HG02885 (cell line): ENCODE data around the gene MAST3.

ENCODE experiments used
- ATAC-seq: cut with Tn5 transposase; IDR thresholded peaks from one replicate; pipeline ENCODE4 v1.9.1; 2021; ENCODE audit warnings: mild to moderate bottlenecking; ENCODE audit not compliant: unreplicated experiment, poor library complexity

Gene MAST3

GRCh38 chr19:18130523-18131242 lies 33.1 kb downstream of the MAST3 start:
- no peak for ATAC-seq

- ATAC-seq: no peak
Observed at GRCh38 chr19:18131841-18132596, 34.4 kb downstream of the MAST3 start.

- ATAC-seq: no peak
Observed at GRCh38 chr19:18135712-18136584, 38.4 kb downstream of the MAST3 start.

- ATAC-seq: no peak
Observed at GRCh38 chr19:18137242-18137641, 39.7 kb downstream of the MAST3 start.

GRCh38 chr19:18137657-18138339 lies 40.2 kb downstream of the MAST3 start:
- ATAC-seq: no peak

GRCh38 chr19:18140473-18140872 lies 42.9 kb downstream of the MAST3 start:
- ATAC-seq: no peak

- no peak for ATAC-seq
Observed at GRCh38 chr19:18141031-18141430, 43.5 kb downstream of the MAST3 start.

GRCh38 chr19:18143902-18144301 lies 46.3 kb downstream of the MAST3 start:
- no peak for ATAC-seq

- ATAC-seq: no peak
Observed at GRCh38 chr19:18144361-18144760, 46.8 kb downstream of the MAST3 start.

GRCh38 chr19:18144906-18145305 lies 47.3 kb downstream of the MAST3 start:
- no peak for ATAC-seq

GRCh38 chr19:18145391-18145999 lies 47.9 kb downstream of the MAST3 start:
- no peak for ATAC-seq

GRCh38 chr19:18147396-18147795 lies 49.8 kb downstream of the MAST3 start:
- ATAC-seq: no peak

- no peak for ATAC-seq
Observed at GRCh38 chr19:18149596-18149975, 52.0 kb downstream of the MAST3 start.

GRCh38 chr19:18150776-18151624 lies 53.4 kb downstream of the MAST3 start:
- ATAC-seq: no peak

- ATAC-seq: peak; percentile 70
Observed at GRCh38 chr19:18152442-18152816, 54.9 kb downstream of the MAST3 start.

GRCh38 chr19:18152817-18153555 lies 55.4 kb downstream of the MAST3 start, which contains the start of gene PIK3R2:
TSS of gene PIK3R2 (plus strand) at chr19:18153163. CDS start at chr19:18155880, 2,717 bp downstream.
- peak; percentile 77 for ATAC-seq

- no peak for ATAC-seq
Observed at GRCh38 chr19:18153556-18154134, 56.1 kb downstream of the MAST3 start.
